K562 (cell line): Measurements from ENCODE around the gene OR1E1. TPM values are rescaled to one million over a fixed set of nuclear protein-coding genes. Genes with fewer than 3 reads are reported as not detected.

ENCODE experiments used
- ATAC-seq: fragments of 200-7000 bp; cut with Tn5 transposase; 3 replicates; pipeline ENCODE4 v1.9.1; 2020; ENCODE audit warnings: moderate library complexity
- BruUV-seq: library from RNA; stranded (reverse); fragments of 400-500 nt; replicated peaks from 2 replicates; lab custom pipeline; 2021; lab: Mats Ljungman, UMichigan
- CTCF ChIA-PET: fragments of 300-600 bp; formaldehyde crosslinking; extraction: SDS; loops from one replicate; lab custom pipeline; 2021; ENCODE audit warnings: low intra/inter-chr PET ratio; lab: Yijun Ruan, JAX
- POLR2A ChIA-PET: fragments of 300-600, 350-650 bp; sonication (Branson Sonifier 250); formaldehyde crosslinking; extraction: SDS; loops from one replicate; lab custom pipeline; 2021; ENCODE audit warnings: antibody characterized with exemption, inconsistent platforms; lab: Yijun Ruan, JAX
- DNase-seq, 4 experiments: peaks; one replicate each; pipeline versions ENCODE4 v3.0.0 to v3.0.0-alpha.2; 2011 to 2018; ENCODE audit warnings: low spot score in 3 of 4, mixed read lengths in 3 of 4; ENCODE audit errors: extremely low read depth in 1 of 4
- FAIRE-seq: peaks from 2 replicates; lab custom pipeline; 2011; peaks lifted over from hg19 to GRCh38; lab: Jason Lieb, UNC
- H2AFZ ChIP-seq: 2 replicates; pipeline ENCODE4 v1.6.0; 2011; ENCODE audit warnings: low read depth, low read length, control low read depth, inconsistent platforms
- H3K27ac ChIP-seq: fragments of 200-600 bp; 3 replicates; pipeline ENCODE4 v1.8.0; 2011; ENCODE audit warnings: low read depth, mild to moderate bottlenecking, control low read depth, inconsistent platforms, low read length, moderate library complexity, mixed read lengths; ENCODE audit errors: extremely low read depth
- H3K27me3 ChIP-seq, 2 experiments: fragments of 300-600 bp in 1 of 2; 2 replicates in 1 of 2; 3 replicates in 1 of 2; pipeline versions ENCODE4 v1.6.0 to v1.8.0; 2011; ENCODE audit warnings: inconsistent platforms in 2 of 2, low read length in 2 of 2, mild to moderate bottlenecking in 1 of 2, mixed read lengths in 1 of 2, moderate library complexity in 1 of 2; ENCODE audit not compliant: control insufficient read depth in 2 of 2, insufficient read depth in 2 of 2
- H3K36me3 ChIP-seq: fragments of 300-600 bp; 3 replicates; pipeline ENCODE4 v1.8.0; 2011; ENCODE audit warnings: mild to moderate bottlenecking, low read length, inconsistent platforms; ENCODE audit not compliant: control insufficient read depth, insufficient read depth
- H3K4me1 ChIP-seq, 2 experiments: fragments of 200-600 bp in 1 of 2; replicated peaks in 1 of 2; 2 replicates in 1 of 2; 3 replicates in 1 of 2; pipeline versions ENCODE4 v1.5.1 to v1.8.0; 2011; ENCODE audit warnings: inconsistent platforms in 2 of 2, low read length in 2 of 2, mild to moderate bottlenecking in 1 of 2, mixed read lengths in 1 of 2, moderate library complexity in 1 of 2; ENCODE audit not compliant: control insufficient read depth in 2 of 2, insufficient read depth in 2 of 2
- H3K4me2 ChIP-seq: 2 replicates; pipeline ENCODE4 v1.6.1; 2011; ENCODE audit warnings: low read length, control low read depth, inconsistent platforms, mixed read lengths; ENCODE audit not compliant: insufficient read depth
- H3K4me3 ChIP-seq: fragments of 200-600 bp; sonication (generic), shearing (Covaris generic); 2 replicates; pipeline ENCODE4 v1.5.1; 2016; ENCODE audit warnings: control low read depth, inconsistent platforms
- H3K79me2 ChIP-seq: fragments of 200-600 bp; 3 replicates; pipeline ENCODE4 v1.8.0; 2011; ENCODE audit warnings: low read length, inconsistent platforms; ENCODE audit not compliant: control insufficient read depth, insufficient read depth
- H3K9ac ChIP-seq, 2 experiments: 2 replicates each; pipeline versions ENCODE4 v1.6.0 to v1.6.1; 2011; ENCODE audit warnings: low read depth in 2 of 2, low read length in 2 of 2, control low read depth in 1 of 2, inconsistent platforms in 1 of 2, mild to moderate bottlenecking in 1 of 2, mixed read lengths in 1 of 2; ENCODE audit not compliant: insufficient read depth in 1 of 2
- H3K9me1 ChIP-seq: one replicate; pipeline ENCODE4 v1.6.0; 2011; ENCODE audit warnings: inconsistent platforms, mild to moderate bottlenecking, low read length, moderate library complexity; ENCODE audit not compliant: control insufficient read depth, insufficient read depth
- H3K9me3 ChIP-seq: replicated peaks from 2 replicates; pipeline ENCODE4 v1.5.1; 2011; ENCODE audit warnings: low read depth, low read length, inconsistent platforms; ENCODE audit not compliant: control insufficient read depth, insufficient read depth
- H4K20me1 ChIP-seq: replicated peaks from 2 replicates; pipeline ENCODE4 v1.6.1; 2011; ENCODE audit warnings: low read length, inconsistent platforms, mixed read lengths; ENCODE audit not compliant: control insufficient read depth, insufficient read depth
- BRCA1 ChIP-seq, 2 experiments: fragments of 450-650 bp in 1 of 2; sonication (generic) in 1 of 2; formaldehyde crosslinking in 1 of 2; IDR thresholded peaks; 2 replicates each; pipeline versions ENCODE4 v1.5.0 to v1.6.1; 2017 to 2020; ENCODE audit warnings: mild to moderate bottlenecking in 1 of 2, missing genetic modification reagents in 1 of 2
- CHD2 ChIP-seq: IDR thresholded peaks from 2 replicates; pipeline ENCODE4 v1.6.1; 2011; ENCODE audit warnings: low read depth, low read length
- E2F3 ChIP-seq: fragments of 250-450 bp; sonication (Bioruptor Pico); IDR thresholded peaks from 2 replicates; pipeline ENCODE4 v1.4.0; 2020; ENCODE audit warnings: mild to moderate bottlenecking
- HDAC3 ChIP-seq: fragments of 450-650 bp; IDR thresholded peaks from 2 replicates; pipeline ENCODE4 v1.6.1; 2018; ENCODE audit warnings: borderline replicate concordance, mild to moderate bottlenecking, moderate library complexity; ENCODE audit not compliant: partially characterized antibody
- NCOA1 ChIP-seq: fragments of 450-650 bp; IDR thresholded peaks from 2 replicates; pipeline ENCODE4 v1.6.1; 2016; ENCODE audit warnings: low read depth
- NCOA6 ChIP-seq: fragments of 450-650 bp; IDR thresholded peaks from 2 replicates; pipeline ENCODE4 v1.6.1; 2017; ENCODE audit warnings: mild to moderate bottlenecking
- POLR2G ChIP-seq: fragments of 200-400 bp; formaldehyde crosslinking; IDR thresholded peaks from 2 replicates; pipeline ENCODE4 v1.6.1; 2017; ENCODE audit warnings: low read depth, mild to moderate bottlenecking, antibody characterized with exemption, low read length, moderate library complexity
- TAF9B ChIP-seq: fragments of 450-650 bp; IDR thresholded peaks from 2 replicates; pipeline ENCODE4 v1.6.1; 2018; ENCODE audit warnings: mild to moderate bottlenecking; ENCODE audit not compliant: partially characterized antibody
- TEAD4 ChIP-seq, 2 experiments: sonication (generic) in 1 of 2; formaldehyde crosslinking in 1 of 2; IDR thresholded peaks; 2 replicates each; pipeline versions ENCODE4 v1.6.1 to v1.8.0; 2012 to 2022; ENCODE audit warnings: borderline replicate concordance in 1 of 2, inconsistent platforms in 1 of 2, low read length in 1 of 2, mild to moderate bottlenecking in 1 of 2, missing genetic modification reagents in 1 of 2
- ZNF124 ChIP-seq: sonication (generic); formaldehyde crosslinking; IDR thresholded peaks from 2 replicates; pipeline ENCODE4 v1.8.1; 2022; ENCODE audit warnings: missing genetic modification reagents
- ZNF143 ChIP-seq: sonication (generic); formaldehyde crosslinking; IDR thresholded peaks from 2 replicates; pipeline ENCODE4 v1.9.0; 2022; ENCODE audit warnings: mild to moderate bottlenecking, missing genetic modification reagents
- ZNF217 ChIP-seq: sonication (generic); formaldehyde crosslinking; IDR thresholded peaks from 2 replicates; pipeline ENCODE4 v1.8.0; 2022; ENCODE audit warnings: mild to moderate bottlenecking, missing genetic modification reagents
- ZNF253 ChIP-seq: fragments of 250-450 bp; sonication (Bioruptor Pico); conservative IDR thresholded peaks from 2 replicates; pipeline ENCODE4 v1.6.1; 2021; ENCODE audit warnings: mild to moderate bottlenecking
- ZNF717 ChIP-seq: fragments of 250-450 bp; sonication (Bioruptor Pico); IDR thresholded peaks from 2 replicates; pipeline ENCODE4 v1.5.0; 2021
- ZNF76 ChIP-seq: fragments of 250-450 bp; sonication (Bioruptor Pico); IDR thresholded peaks from 2 replicates; pipeline ENCODE4 v1.4.0; 2020; ENCODE audit warnings: mild to moderate bottlenecking, moderate library complexity, borderline replicate concordance
- WGBS: fragments of 100-300 bp; shearing (Covaris generic); methylation state at CpG from one replicate; pipeline ENCODE4 v1.1.6; 2016; ENCODE audit warnings: low coverage, mixed read lengths; ENCODE audit not compliant: insufficient coverage; ENCODE audit errors: missing lambda C conversion rate; 5-methylcytosine and 5-hydroxymethylcytosine counted together
- in situ Hi-C: fragments of 300-500 bp; cut with MboI; formaldehyde crosslinking; loops from 4 replicates; pipeline ENCODE4 v1.15.0; 2018; ENCODE audit warnings: inconsistent platforms, mixed read lengths
- intact Hi-C: fragments of 100-400 bp; cut with micrococcal nuclease; formaldehyde crosslinking; loops from 2 replicates; pipeline ENCODE4 v1.14.2; 2022
- polyA plus RNA-seq, 8 experiments: library from polyadenylated mRNA; depleted of rRNA in 4 of 8; stranded (reverse) in 5 of 8; unstranded in 3 of 8; fragments of >200 nt; fragmentation: Nextera tagmentation in 2 of 8; fragmentation: Illumina TruSeq in 1 of 8; extraction: Ambion mirVana in 2 of 8; extraction: Trizol in 1 of 8; gene quantifications; 2 replicates each; pipeline versions ENCODE4 v1.2.1 to v1.2.3, GENCODE V29; 2011 to 2014; ENCODE audit warnings: inconsistent platforms in 1 of 8, missing spikeins in 1 of 8
- total RNA-seq, 7 experiments: library from RNA; depleted of rRNA in 6 of 7; stranded (reverse); fragments of >200 nt in 6 of 7; fragmentation: Illumina TruSeq in 2 of 7; extraction: Trizol in 2 of 7; gene quantifications; 2 replicates each; pipeline versions ENCODE4 v1.2.1 to v1.2.3, GENCODE V29; 2011 to 2021; ENCODE audit warnings: low replicate concordance in 1 of 7
- TF ChIP-seq, protein P1 (sequence below): IDR thresholded peaks from 3 replicates; pipeline ENCODE4 v1.6.1; 2011; ENCODE audit warnings: borderline replicate concordance, mild to moderate bottlenecking, moderate library complexity; ENCODE audit not compliant: insufficient read length; ENCODE audit errors: extremely low read depth

OR1E1 gene
- total and polyA plus RNA-seq, 9 of the 15 experiments (the other 6 are each of a cell fraction or from before 2014, with no cell fraction given), result not detected

DNA sequence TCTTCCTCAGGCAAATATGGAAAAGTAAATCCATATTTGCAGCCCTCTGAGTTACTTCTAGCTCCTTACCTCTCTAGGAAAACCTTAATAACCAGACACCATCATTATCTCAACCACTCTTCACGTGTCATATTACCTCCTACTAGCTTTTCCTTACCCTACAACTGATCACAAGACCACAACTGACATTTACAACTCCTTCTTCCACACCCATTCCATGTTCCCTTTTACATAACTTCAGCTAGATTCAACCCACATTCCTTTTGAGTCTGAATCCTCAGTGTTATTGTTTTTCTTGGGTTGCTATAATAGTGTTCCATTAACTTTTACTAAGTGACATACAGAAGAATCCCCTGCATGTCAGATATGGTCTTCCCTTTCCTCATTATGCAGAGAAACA is 40.2 kb upstream of the OR1E1 start:
- ATAC-seq, result no peak
- intact Hi-C loops, result no loop called here
- Histone ChIP-seq H2AFZ (no peak overlapping the region), H3K27me3 (no peaks in the 10 kb centered on the region)
- no TSS peak for BruUV-seq
- TF ChIP-seq E2F3 (CRISPR knock-in tag) (no peak), ZNF143 (CRISPR knock-in tag) (no peak), ZNF217 (CRISPR knock-in tag) (no peak), NCOA6 (no peak), CHD2 (no peak), POLR2G (no peak), NCOA1 (no peak), ZNF717 (CRISPR knock-in tag) (no peak)
- TF ChIP-seq, all 486 proteins: peak for 0
- FAIRE-seq (no peak), DNase-seq (no peak)
- H3K27ac ChIP-seq, result no peak overlapping the region
- no peaks in the 10 kb centered on the region for H3K4me1 ChIP-seq
- 0% methylated on average over 1 of the region's 1 CpG for WGBS
- no peaks in the 10 kb centered on the region for H3K36me3 ChIP-seq
- ChIA-PET CTCF (no interaction called here), POLR2A (no interaction called here)
- H3K4me3 ChIP-seq, result no peak overlapping the region
- in situ Hi-C loops, result no loop called here
- H3K79me2 ChIP-seq, result no peaks in the 10 kb centered on the region
- no peaks in the 10 kb centered on the region for H3K9me3 ChIP-seq
- no peaks in the 10 kb centered on the region for H3K9me1 ChIP-seq
- no peak overlapping the region for H3K9ac ChIP-seq
- no peak overlapping the region for H3K4me2 ChIP-seq
- H4K20me1 ChIP-seq, result no peaks in the 10 kb centered on the region

DNA sequence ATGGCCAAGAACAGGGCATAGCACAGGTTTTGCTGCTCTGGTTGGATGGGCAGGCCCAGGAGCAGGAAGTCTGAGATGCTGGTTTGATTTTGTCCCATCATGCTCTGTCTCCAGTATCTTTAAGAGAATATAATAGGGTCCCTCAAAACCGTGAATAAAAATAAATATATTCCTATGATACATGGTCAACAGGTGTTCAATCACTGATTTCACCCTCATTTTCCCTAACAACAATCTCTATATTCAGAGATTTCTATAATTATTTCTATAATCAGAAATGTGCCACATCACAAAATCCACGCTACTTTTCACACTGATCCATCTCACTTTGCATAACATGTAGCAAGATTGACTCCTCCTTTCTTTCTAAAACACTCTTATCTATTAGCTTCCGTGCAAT is 35.5 kb upstream of the OR1E1 start, which contains the start of gene OR1E2:
Gene OR1E2 (minus strand): TSS at position 101 of the 400 bp plus-strand sequence. CDS start 0 bp downstream, at position 101.
- FAIRE-seq, result no peak
- POLR2A ChIA-PET, result no interaction called here
- TF ChIP-seq TAF9B (no peak), ZNF124 (no peak), BRCA1 (IDR thresholded peaks at IDR 0.05) (no peak), BRCA1 (CRISPR knock-in tag; IDR thresholded peaks at IDR 0.05) (no peak), ZNF253 (CRISPR knock-in tag) (no peak), ZNF76 (CRISPR knock-in tag) (no peak), TEAD4 (IDR thresholded peaks at IDR 0.05; ENCODE audit: low read length) (no peak), TEAD4 (CRISPR knock-in tag; IDR thresholded peaks at IDR 0.05; ENCODE audit: borderline replicate concordance) (no peak), HDAC3 (no peak)
- TF ChIP-seq, protein P1, sequence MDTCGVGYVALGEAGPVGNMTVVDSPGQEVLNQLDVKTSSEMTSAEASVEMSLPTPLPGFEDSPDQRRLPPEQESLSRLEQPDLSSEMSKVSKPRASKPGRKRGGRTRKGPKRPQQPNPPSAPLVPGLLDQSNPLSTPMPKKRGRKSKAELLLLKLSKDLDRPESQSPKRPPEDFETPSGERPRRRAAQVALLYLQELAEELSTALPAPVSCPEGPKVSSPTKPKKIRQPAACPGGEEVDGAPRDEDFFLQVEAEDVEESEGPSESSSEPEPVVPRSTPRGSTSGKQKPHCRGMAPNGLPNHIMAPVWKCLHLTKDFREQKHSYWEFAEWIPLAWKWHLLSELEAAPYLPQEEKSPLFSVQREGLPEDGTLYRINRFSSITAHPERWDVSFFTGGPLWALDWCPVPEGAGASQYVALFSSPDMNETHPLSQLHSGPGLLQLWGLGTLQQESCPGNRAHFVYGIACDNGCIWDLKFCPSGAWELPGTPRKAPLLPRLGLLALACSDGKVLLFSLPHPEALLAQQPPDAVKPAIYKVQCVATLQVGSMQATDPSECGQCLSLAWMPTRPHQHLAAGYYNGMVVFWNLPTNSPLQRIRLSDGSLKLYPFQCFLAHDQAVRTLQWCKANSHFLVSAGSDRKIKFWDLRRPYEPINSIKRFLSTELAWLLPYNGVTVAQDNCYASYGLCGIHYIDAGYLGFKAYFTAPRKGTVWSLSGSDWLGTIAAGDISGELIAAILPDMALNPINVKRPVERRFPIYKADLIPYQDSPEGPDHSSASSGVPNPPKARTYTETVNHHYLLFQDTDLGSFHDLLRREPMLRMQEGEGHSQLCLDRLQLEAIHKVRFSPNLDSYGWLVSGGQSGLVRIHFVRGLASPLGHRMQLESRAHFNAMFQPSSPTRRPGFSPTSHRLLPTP, result no peak

More for the DNA sequence above, 35.5 kb upstream of the OR1E1 start, which contains the start of gene OR1E2:
- DNase-seq (no peak), ATAC-seq (no peak)
- H3K4me3 ChIP-seq, result no peak within 1 kb of the TSS
- intact Hi-C loops, result no loop called here
- H3K27ac ChIP-seq, result no peak within 1 kb of the TSS
- H3K4me1 ChIP-seq, result no peaks in the 10 kb centered on the region
- in situ Hi-C loops, result no loop called here
- BruUV-seq, result no TSS peak
- H3K27me3 ChIP-seq, result no peaks in the 10 kb centered on the region
- H2AFZ ChIP-seq, result no peak within 1 kb of the TSS
- no peak within 1 kb of the TSS for H3K9ac ChIP-seq
- no peak within 1 kb of the TSS for H3K4me2 ChIP-seq
- no peaks in the 10 kb centered on the region for H3K36me3 ChIP-seq
- CTCF ChIA-PET, result no interaction called here
- no peaks in the 10 kb centered on the region for H3K9me1 ChIP-seq
- no peaks in the 10 kb centered on the region for H3K79me2 ChIP-seq
- no peaks in the 10 kb centered on the region for H4K20me1 ChIP-seq
- WGBS, result 4% methylated on average over 3 of the region's 3 CpGs
- H3K9me3 ChIP-seq, result no peaks in the 10 kb centered on the region
